ENCODE measurements around the gene CLEC2D.
A peak's percentile ranks its signal among the peaks of the same experiment; 100 is the strongest.
"Not testable (repeated sequence)": the region's sequence is repeated elsewhere in the genome, so short reads cannot be mapped to it uniquely, and the experiment has no call there.

CLEC2D gene

GRCh38 chr12:9660046-9660445, 9.5 kb upstream of the CLEC2D start:
- no peak for DNase-seq

GRCh38 chr12:9661720-9662119, 7.8 kb upstream of the CLEC2D start:
- no peak for DNase-seq

- DNase-seq, result no peak
Observed at GRCh38 chr12:9662488-9662887, 7.0 kb upstream of the CLEC2D start.

GRCh38 chr12:9667403-9668160, 1.9 kb upstream of the CLEC2D start:
- DNase-seq, result no peak

GRCh38 chr12:9668161-9669018, 1.1 kb upstream of the CLEC2D start:
- peak; percentile 65 for DNase-seq

- DNase-seq, result no peak
Observed at GRCh38 chr12:9669019-9669326, 540 bp upstream of the CLEC2D start.

GRCh38 chr12:9672340-9672739, 2.8 kb downstream of the CLEC2D start:
- not testable (repeated sequence) for DNase-seq

- DNase-seq, result peak; percentile 88
Observed at GRCh38 chr12:9673404-9674225, 4.1 kb downstream of the CLEC2D start.

GRCh38 chr12:9674226-9674590, 4.7 kb downstream of the CLEC2D start:
- peak; percentile 79 for DNase-seq

GRCh38 chr12:9682508-9682907, 13.0 kb downstream of the CLEC2D start:
- not testable (repeated sequence) for DNase-seq

- not testable (repeated sequence) for DNase-seq
Observed at GRCh38 chr12:9682949-9683348, 13.4 kb downstream of the CLEC2D start.

GRCh38 chr12:9685366-9685765, 15.9 kb downstream of the CLEC2D start:
- DNase-seq, result not testable (repeated sequence)

- no peak for DNase-seq
Observed at GRCh38 chr12:9685915-9686314, 16.4 kb downstream of the CLEC2D start.

- no peak for DNase-seq
Observed at GRCh38 chr12:9687228-9687627, 17.7 kb downstream of the CLEC2D start.

- DNase-seq, result no peak
Observed at GRCh38 chr12:9692909-9693308, 23.4 kb downstream of the CLEC2D start.

- DNase-seq, result no peak
Observed at GRCh38 chr12:9694241-9694640, 24.7 kb downstream of the CLEC2D start.

GRCh38 chr12:9695150-9695549, 25.6 kb downstream of the CLEC2D start:
- not testable (repeated sequence) for DNase-seq

- DNase-seq, result not testable (repeated sequence)
Observed at GRCh38 chr12:9695661-9696060, 26.1 kb downstream of the CLEC2D start.

GRCh38 chr12:9697619-9698018, 28.1 kb downstream of the CLEC2D start:
- no peak for DNase-seq

GRCh38 chr12:9698681-9699080, 29.2 kb downstream of the CLEC2D start:
- no peak for DNase-seq

GRCh38 chr12:9699269-9699897, 29.9 kb downstream of the CLEC2D start:
- no peak for DNase-seq

GRCh38 chr12:9699898-9700605, 30.5 kb downstream of the CLEC2D start:
- no peak for DNase-seq

Data from activated CD8-positive, alpha-beta memory T cell treated with anti-CD3 and anti-CD28 coated beads for 24 hours (primary cell).